ENCODE results near the gene NUP210L. TPM values are rescaled to one million over a fixed set of nuclear protein-coding genes. Genes with fewer than 3 reads are reported as not detected.
A peak's percentile ranks its signal among the peaks of the same experiment; 100 is the strongest.

NUP210L gene
- total and polyA plus RNA-seq, 3 donors from 2014 or later: 23.0 to 77.2 (median 24.4) TPM

- 79 to 82% methylated on average over 4 of the region's 4 CpGs for WGBS, 2 donors
- Histone ChIP-seq H3K4me1 (peaks cover 52% of the 10 kb centered on the region), H3K27ac (peak overlapping the region in 1 of 2 donors; percentile 98), H3K9me3 (no peaks in the 10 kb centered on the region), H3K27me3 (no peaks in the 10 kb centered on the region), H3K4me3 (no peak overlapping the region), H3K36me3 (ENCODE audit: low read depth, missing control alignments) (no peaks in the 10 kb centered on the region)
- no peak for DNase-seq
- TF ChIP-seq, protein P1, sequence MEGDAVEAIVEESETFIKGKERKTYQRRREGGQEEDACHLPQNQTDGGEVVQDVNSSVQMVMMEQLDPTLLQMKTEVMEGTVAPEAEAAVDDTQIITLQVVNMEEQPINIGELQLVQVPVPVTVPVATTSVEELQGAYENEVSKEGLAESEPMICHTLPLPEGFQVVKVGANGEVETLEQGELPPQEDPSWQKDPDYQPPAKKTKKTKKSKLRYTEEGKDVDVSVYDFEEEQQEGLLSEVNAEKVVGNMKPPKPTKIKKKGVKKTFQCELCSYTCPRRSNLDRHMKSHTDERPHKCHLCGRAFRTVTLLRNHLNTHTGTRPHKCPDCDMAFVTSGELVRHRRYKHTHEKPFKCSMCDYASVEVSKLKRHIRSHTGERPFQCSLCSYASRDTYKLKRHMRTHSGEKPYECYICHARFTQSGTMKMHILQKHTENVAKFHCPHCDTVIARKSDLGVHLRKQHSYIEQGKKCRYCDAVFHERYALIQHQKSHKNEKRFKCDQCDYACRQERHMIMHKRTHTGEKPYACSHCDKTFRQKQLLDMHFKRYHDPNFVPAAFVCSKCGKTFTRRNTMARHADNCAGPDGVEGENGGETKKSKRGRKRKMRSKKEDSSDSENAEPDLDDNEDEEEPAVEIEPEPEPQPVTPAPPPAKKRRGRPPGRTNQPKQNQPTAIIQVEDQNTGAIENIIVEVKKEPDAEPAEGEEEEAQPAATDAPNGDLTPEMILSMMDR (IDR thresholded peaks at IDR 0.05): no peak
- no peak for TF ChIP-seq POLR2A (IDR thresholded peaks at IDR 0.05)
- intact Hi-C loops (cut with DNase I; ENCODE audit: low total_unique reads): no loop called here
Observed at GRCh38 chr1:153961421-153961820, 193.5 kb downstream of the NUP210L start.

DNA sequence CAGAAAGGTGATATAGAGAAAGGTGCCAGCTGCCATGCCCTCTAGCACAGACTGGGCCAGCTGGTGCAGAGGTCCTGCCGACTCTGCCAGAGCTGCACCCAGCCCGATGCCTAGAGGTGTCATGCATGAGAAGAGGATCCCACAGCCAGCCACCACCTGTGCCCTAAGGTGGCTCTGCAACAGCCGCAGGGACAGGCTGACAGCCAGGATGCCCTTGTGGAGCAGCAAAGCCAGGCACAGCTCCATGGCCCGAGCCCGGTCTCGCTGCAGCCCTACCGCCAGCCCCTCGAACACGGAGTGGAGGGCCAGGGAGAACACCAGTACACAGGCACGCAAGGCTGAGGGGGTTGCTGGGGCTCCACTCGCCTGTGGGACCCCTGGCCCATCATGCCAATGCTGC lies 194.7 kb downstream of the NUP210L start:
- no peak overlapping the region for H3K4me3 ChIP-seq
- no peaks in the 10 kb centered on the region for H3K27me3 ChIP-seq
- DNase-seq: no peak
- WGBS, 2 donors: 91 to 93% methylated on average over 8 to 11 of the region's 11 CpGs
- peak overlapping the region; percentile 76 to 96 for H3K27ac ChIP-seq
- H3K9me3 ChIP-seq: no peaks in the 10 kb centered on the region
- H3K4me1 ChIP-seq: peaks cover 55% of the 10 kb centered on the region
- intact Hi-C loops (cut with DNase I; ENCODE audit: low total_unique reads): no loop called here
- H3K36me3 ChIP-seq (ENCODE audit: low read depth, missing control alignments): no peaks in the 10 kb centered on the region
- TF ChIP-seq, protein P1 (IDR thresholded peaks at IDR 0.05): no peak
- TF ChIP-seq POLR2A (IDR thresholded peaks at IDR 0.05): no peak

DNA sequence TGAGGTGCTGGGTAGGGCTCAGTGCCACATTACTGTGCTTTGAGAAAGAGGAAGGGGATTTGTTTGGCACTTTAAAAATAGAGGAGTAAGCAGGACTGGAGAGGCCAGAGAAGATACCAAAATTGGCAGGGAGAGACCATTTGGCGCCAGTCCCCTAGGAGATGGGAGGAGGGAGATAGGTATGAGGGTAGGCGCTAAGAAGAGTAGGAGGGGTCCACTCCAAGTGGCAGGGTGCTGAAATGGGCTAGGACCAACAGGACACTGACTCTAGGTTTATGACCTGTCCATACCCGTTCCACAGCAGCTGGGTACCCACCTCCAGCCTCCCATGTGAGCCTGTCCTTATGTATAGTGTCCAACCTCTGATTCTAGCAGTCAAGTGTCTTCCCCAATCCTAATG lies 195.4 kb downstream of the NUP210L start:
- Histone ChIP-seq H3K27ac (peak overlapping the region; percentile 76 to 96), H3K4me3 (no peak overlapping the region), H3K4me1 (peaks cover 48% of the 10 kb centered on the region), H3K36me3 (ENCODE audit: low read depth, missing control alignments) (no peaks in the 10 kb centered on the region), H3K9me3 (no peaks in the 10 kb centered on the region), H3K27me3 (no peaks in the 10 kb centered on the region)
- no peak for TF ChIP-seq POLR2A (IDR thresholded peaks at IDR 0.05)
- TF ChIP-seq, protein P1 (IDR thresholded peaks at IDR 0.05): no peak
- no peak for DNase-seq
- WGBS, 2 donors: 55 to 65% methylated on average over 3 of the region's 3 CpGs
- intact Hi-C loops (cut with DNase I; ENCODE audit: low total_unique reads): no loop called here

DNA sequence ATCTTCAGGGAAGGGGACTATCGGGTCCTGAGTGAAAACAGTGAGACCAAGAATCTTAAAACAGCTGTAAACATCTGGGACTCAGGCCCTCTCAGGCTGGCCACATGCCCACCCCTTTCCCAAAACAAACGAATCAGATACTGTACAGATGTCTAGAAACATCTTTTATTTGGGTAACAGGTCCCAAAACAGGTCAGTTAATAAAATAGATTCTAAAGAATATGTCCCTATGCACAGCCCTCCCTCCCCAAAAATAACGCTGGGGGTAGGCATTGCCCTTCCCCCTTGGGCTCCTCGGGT lies 196.0 kb downstream of the NUP210L start:
- 4 to 8% methylated on average over 4 of the region's 4 CpGs for WGBS, 2 donors
- Histone ChIP-seq H3K4me3 (peak overlapping the region; percentile 94 to 99), H3K27ac (peak overlapping the region; percentile 76 to 96), H3K4me1 (peaks cover 44% of the 10 kb centered on the region), H3K36me3 (ENCODE audit: low read depth, missing control alignments) (no peaks in the 10 kb centered on the region), H3K27me3 (no peaks in the 10 kb centered on the region), H3K9me3 (no peaks in the 10 kb centered on the region)
- TF ChIP-seq POLR2A (IDR thresholded peaks at IDR 0.05): no peak
- TF ChIP-seq, protein P1 (IDR thresholded peaks at IDR 0.05): no peak
- intact Hi-C loops (cut with DNase I; ENCODE audit: low total_unique reads): no loop called here
- DNase-seq: peak; percentile 33

DNA sequence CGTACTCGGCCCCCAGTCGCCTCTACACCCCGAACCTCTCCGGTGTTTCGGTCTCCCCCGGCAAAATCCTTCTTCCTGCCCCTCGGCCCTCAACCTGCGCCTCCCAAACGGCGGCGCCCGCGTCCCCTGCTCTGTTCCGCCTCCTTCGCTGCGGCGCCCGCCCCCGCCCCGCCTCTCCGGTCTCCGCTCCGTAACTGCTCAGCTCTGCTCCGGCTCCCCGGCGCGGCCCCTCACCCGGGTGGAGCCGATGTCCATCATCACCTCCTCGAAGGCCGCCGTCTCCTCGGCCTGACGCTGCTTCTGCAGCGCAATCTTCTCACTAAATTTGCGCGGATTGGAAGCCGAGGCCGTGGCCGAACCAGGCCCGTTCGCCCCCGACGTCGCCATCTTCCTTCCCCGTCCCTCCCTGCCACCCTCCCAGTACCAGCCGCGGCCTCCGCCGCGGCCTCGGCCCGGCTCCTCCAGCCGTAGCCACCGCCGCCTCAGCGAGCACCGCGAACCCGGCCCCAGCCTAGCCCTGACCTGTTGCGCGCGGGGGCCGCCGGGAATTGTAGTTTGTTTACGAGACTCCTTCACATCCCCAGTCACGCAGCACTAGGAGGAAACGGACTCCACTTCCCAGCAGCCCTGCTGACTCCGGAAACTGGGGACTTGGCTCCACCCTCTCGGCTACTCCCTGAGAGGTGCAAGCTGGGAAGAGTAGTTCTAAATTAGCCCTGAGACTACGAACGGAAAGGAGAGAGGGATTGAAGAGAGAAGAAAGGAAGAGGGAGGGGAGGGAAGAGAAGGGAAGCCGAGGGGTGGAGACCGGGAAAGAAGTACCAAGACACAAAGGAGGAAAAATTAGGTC lies 196.5 kb downstream of the NUP210L start, which contains the start of gene CRTC2:
TSS of gene CRTC2 (minus strand) at position 502 of the 850 bp plus-strand sequence. CDS start at position 387, 115 bp downstream.
- H3K4me1 ChIP-seq: peaks cover 44% of the 10 kb centered on the region
- intact Hi-C loops (cut with DNase I; ENCODE audit: low total_unique reads): no loop called here

More for the DNA sequence above, 196.5 kb downstream of the NUP210L start, which contains the start of gene CRTC2:
- DNase-seq: peak; percentile 100
- TF ChIP-seq, protein P1 (IDR thresholded peaks at IDR 0.05): no peak
- TF ChIP-seq POLR2A (IDR thresholded peaks at IDR 0.05): no peak
- H3K27ac ChIP-seq: peak within 1 kb of the TSS; percentile 94 to 96
- H3K27me3 ChIP-seq: no peaks in the 10 kb centered on the region
- H3K9me3 ChIP-seq: no peaks in the 10 kb centered on the region
- no peaks in the 10 kb centered on the region for H3K36me3 ChIP-seq (ENCODE audit: low read depth, missing control alignments)
- 0 to 1% methylated on average over 42 to 72 of the region's 75 CpGs for WGBS, 2 donors
- peak within 1 kb of the TSS; percentile 94 to 99 for H3K4me3 ChIP-seq
